Stimulated activated naive CD8-positive, alpha-beta T cell treated with anti-CD3 and anti-CD28 coated beads, Interleukin-15, Interleukin-2, amounts not matched to agents 100 ng/mL and 50 ng/mL, for 24 hours (primary cell): ENCODE data around the gene WLS.

ENCODE experiments used
- H3K27ac Mint-ChIP-seq: one replicate; pipeline ENCODE4 v1.8.0; 2021; ENCODE audit warnings: mild to moderate bottlenecking, mixed read lengths
- H3K27me3 Mint-ChIP-seq: one replicate; pipeline ENCODE4 v1.8.0; 2021; ENCODE audit warnings: mixed read lengths
- H3K36me3 Mint-ChIP-seq: one replicate; pipeline ENCODE4 v1.8.0; 2021; ENCODE audit warnings: low read depth, mixed read lengths
- H3K4me1 Mint-ChIP-seq: one replicate; pipeline ENCODE4 v1.8.0; 2021; ENCODE audit warnings: low read depth, mixed read lengths
- H3K4me3 Mint-ChIP-seq: one replicate; pipeline ENCODE4 v1.8.0; 2021; ENCODE audit warnings: mild to moderate bottlenecking, mixed read lengths
- H3K9me3 Mint-ChIP-seq: one replicate; pipeline ENCODE4 v1.8.0; 2021; ENCODE audit warnings: mixed read lengths

The WLS gene

DNA sequence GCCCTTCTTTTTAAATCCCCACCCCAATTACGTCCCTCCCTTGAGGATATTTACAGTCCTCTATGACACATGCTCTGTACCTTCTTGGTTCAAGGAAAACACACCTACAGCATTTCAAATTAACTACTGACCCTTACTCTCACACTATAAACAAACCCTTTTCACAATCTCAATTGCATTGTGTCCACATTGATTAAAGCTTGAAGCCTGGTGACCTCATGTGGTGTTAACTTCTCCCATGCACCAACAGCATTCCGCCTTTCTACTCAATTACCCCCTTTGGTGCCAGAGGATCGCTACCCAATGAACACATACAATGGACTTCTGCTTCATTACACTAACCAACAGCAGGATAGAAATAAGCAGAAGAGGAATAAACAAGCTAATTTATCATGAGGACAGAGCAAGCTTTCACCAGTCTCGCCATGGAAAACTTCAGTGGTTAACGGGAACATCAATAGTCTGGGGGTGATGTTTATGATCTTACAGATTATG, 15.2 kb downstream of the WLS start:
- no peak overlapping the region for H3K27ac Mint-ChIP-seq
- peaks cover 15% of the 10 kb centered on the region for H3K27me3 Mint-ChIP-seq
- no peaks in the 10 kb centered on the region for H3K9me3 Mint-ChIP-seq
- H3K4me3 Mint-ChIP-seq, result no peak overlapping the region
- H3K4me1 Mint-ChIP-seq, result no peaks in the 10 kb centered on the region
- H3K36me3 Mint-ChIP-seq, result no peaks in the 10 kb centered on the region

DNA sequence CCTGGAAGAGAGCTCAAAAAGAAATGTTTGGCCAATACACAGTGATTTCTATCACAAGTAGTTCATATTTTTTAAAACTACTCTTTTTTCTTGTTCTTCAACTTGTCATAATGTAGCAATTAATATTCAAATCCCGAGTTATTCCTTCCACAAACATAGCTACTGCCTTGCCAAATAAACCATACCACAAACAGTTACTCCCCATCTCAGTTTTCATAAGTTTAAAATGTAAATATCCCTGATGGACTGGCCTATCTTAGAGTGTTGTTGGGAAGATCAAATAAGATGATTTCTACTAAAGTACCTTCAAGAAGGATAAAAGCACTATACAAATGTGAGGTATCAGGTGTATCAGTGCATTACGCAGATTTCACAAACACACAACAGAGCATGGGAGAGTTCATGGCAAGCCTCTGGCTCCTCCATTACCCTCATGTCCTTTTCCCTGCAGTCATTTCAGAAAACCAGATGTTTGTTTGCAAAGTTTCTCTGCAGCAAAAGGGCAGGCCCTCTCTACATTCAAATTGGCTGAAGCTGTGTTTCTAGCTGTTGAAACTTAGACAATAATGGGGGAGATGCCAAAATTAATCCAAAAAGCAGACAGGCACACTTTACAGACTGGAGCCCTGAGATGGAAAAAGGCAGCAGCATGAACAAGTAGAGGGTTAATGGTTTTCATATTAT, 16.1 kb downstream of the WLS start:
- Mint-ChIP-seq H3K9me3 (no peaks in the 10 kb centered on the region), H3K4me3 (no peak overlapping the region), H3K36me3 (no peaks in the 10 kb centered on the region), H3K4me1 (no peaks in the 10 kb centered on the region), H3K27ac (no peak overlapping the region), H3K27me3 (peaks cover 16% of the 10 kb centered on the region)

DNA sequence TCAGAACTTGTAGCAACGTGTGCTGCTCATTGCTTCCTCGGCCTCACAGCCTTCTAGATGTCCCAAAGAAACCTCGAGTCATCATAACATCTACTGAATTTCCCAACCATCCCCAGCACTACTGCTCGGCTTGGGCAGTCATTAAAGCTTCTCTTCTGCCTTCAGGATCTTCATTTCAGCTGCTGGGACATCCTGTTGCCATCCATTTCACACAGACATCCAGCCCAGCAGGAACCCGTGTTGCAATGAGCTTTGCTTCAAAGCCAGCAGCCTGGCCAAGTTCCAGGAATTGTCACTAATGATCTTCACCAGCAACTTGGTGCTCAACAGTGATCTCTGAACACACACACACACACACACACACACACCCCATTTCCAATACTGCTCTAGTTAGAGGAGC, 18.5 kb downstream of the WLS start:
- H3K36me3 Mint-ChIP-seq, result no peaks in the 10 kb centered on the region
- no peaks in the 10 kb centered on the region for H3K9me3 Mint-ChIP-seq
- peaks cover 11% of the 10 kb centered on the region for H3K27me3 Mint-ChIP-seq
- no peak overlapping the region for H3K4me3 Mint-ChIP-seq
- no peaks in the 10 kb centered on the region for H3K4me1 Mint-ChIP-seq
- no peak overlapping the region for H3K27ac Mint-ChIP-seq

DNA sequence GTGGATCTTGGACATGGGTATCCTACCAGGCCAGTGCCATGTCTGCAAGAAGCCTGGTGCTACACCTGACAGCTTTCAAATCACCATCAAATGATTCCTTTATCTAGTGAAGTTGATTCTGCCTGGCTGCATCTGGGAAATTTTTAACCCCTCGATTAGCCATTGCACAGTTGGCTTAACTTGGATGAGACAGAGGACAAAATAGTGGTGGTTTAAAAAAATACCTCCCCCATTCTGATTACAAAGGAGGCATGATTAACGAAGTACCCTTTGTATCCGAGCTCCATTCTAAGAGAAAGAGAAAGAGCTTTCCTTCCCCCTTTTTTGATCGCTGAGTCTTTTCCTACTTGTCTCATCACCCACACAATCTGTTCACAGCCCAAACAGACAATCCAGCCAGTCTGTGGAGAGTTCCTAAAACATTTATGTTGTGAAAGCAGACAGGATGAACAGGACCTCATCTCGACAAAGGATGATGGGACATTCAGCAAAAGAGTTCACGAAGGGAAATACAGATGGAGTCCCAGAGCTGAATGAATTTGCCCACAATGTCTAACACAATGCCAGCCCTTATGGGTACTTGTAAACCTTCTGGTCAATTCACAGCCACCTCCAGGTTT, 20.5 kb downstream of the WLS start:
- H3K27me3 Mint-ChIP-seq, result peaks cover 13% of the 10 kb centered on the region

DNA sequence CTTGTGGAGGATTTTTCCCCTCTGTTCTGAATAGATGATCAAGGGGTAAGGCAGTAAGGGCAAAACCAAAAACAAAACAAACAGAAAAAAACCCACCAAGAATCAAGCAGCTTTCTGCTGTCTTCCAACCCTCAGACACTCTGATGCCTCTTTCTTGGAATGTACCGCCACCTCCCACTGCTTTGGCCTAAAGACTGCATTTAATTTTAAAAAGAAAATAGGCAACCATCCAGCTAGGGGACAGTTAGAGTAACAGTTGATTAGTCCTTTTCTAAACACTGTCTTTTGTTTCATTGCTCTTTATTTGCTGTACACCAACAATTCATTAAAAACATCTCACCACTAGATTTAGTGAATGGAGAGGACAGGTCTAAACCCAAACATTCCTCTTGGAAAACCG, 21.5 kb downstream of the WLS start:
- Mint-ChIP-seq H3K9me3 (no peaks in the 10 kb centered on the region), H3K4me3 (no peak overlapping the region), H3K36me3 (no peaks in the 10 kb centered on the region), H3K27me3 (peaks cover 10% of the 10 kb centered on the region), H3K4me1 (no peaks in the 10 kb centered on the region), H3K27ac (no peak overlapping the region)

More for the DNA sequence above, 20.5 kb downstream of the WLS start:
- Mint-ChIP-seq H3K36me3 (no peaks in the 10 kb centered on the region), H3K4me3 (no peak overlapping the region), H3K27ac (no peak overlapping the region), H3K9me3 (no peaks in the 10 kb centered on the region), H3K4me1 (no peaks in the 10 kb centered on the region)

DNA sequence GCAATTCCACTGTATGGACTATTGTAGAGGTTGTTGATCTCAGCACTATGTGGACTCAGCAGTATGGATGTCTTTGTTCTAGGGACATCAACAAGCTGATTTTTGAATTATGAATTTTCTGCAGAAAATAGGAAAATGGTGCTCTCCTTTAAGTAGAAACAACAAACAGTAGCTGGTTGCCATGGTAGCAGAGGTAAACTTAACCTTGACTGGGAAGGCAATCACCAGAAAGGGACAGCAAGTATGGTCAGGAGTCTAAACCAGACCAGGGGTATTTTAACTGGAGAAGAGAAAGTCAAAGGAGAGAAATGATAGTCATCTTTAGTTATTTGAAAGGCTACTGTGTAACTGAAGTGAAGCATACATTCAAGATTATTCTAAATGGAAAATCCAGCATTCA, 22.3 kb downstream of the WLS start:
- Mint-ChIP-seq H3K27ac (no peak overlapping the region), H3K36me3 (no peaks in the 10 kb centered on the region), H3K4me1 (no peaks in the 10 kb centered on the region), H3K27me3 (peaks cover 8% of the 10 kb centered on the region), H3K4me3 (no peak overlapping the region), H3K9me3 (no peaks in the 10 kb centered on the region)

DNA sequence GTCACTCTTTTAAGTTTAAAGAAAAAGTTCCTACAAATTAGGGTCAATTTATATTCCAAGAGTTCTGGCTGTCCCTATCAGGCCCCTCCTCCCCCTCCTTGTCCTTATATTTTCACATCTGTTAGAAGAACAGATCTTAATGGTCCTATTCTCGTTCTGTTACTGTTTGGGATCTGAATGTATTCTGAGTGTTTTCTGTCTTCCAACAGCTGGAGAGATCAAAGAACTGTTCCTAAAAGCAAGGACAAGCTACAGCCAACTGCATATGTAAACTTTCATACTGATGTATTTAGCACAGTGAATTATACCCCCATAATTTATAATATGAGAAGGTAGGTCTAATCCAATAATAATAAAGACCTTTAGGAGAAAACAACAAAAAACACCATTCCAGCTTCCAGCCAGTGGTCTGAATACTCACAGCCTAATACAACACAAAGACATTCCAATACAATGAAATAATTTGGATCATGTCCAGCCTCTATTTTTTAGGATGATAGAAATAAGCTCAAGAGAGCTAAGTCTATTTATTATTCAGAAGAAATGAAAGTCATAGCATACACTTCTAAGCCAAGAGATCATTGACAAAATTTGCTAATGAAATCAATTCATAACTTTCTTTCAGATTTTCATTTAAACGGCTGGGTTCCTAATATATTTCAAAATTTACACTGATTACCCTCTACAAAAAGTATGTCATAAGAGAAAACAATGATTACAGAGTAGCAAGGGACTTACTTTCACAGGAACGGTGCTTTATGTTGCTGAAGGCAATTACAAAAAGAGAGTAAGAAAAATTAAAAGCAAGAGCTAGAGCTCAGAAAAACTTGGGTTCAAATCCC, 25.3 kb downstream of the WLS start:
- Mint-ChIP-seq H3K4me1 (no peaks in the 10 kb centered on the region), H3K4me3 (no peak overlapping the region), H3K27me3 (peaks cover 8% of the 10 kb centered on the region), H3K27ac (no peak overlapping the region), H3K9me3 (no peaks in the 10 kb centered on the region), H3K36me3 (no peaks in the 10 kb centered on the region)

DNA sequence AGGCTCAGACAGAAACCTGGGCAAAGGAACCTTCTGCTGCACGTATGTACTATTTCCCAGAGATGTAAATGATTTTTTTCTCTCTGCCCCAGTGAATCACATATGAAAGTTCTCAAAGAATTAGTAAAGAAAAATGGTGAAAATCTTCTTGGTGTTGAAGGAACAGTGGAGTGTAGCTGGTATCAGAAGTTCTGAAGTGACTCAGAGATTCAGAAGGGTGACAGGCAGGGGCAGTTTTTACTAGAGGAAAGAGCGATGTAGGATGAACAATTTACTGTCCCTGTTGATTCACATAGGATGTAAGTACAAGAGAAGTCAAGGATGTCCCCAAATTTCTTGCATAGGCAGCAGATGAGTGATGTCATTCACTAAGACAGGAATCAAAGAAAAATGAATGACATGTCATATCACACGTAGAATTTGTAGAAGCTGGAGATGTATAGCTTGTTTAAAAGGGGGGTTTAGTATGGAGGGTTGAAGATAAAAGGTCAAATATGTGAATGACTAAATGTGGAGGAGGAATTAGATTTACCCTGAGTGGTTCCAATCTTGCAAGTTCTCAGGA, 26.4 kb downstream of the WLS start:
- Mint-ChIP-seq H3K27ac (no peak overlapping the region), H3K9me3 (no peaks in the 10 kb centered on the region), H3K4me3 (no peak overlapping the region), H3K27me3 (peaks cover 3% of the 10 kb centered on the region), H3K4me1 (no peaks in the 10 kb centered on the region), H3K36me3 (no peaks in the 10 kb centered on the region)

DNA sequence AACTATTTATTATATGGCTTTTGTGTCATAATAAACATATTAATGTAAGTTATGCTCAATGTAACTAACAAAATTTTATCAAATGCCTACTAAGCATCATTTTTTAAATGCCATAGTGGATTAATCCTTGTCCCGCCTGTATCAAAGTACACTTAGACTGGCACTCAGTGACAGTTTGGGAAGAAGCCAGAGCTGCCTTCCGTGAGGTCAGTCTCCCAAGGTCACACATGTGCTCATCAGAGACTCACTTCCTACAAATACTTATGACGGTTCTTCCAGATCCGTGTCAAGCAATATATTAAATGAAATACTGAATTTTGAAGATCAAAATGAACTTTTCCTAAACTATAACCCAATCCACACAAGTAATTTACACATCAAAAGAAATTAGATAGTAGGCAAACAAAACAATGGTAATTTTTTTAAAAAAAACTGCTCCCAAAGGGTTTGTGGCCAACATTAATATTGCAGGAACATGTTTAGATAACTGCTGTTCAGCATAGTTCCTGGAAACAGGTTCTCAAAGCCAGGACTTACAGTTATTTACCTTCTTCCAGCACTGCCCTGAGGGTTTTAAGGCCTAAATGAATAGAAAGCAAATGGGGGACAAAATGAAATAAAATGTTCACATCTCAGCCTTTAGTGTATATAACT, 27.2 kb downstream of the WLS start:
- H3K27ac Mint-ChIP-seq, result no peak overlapping the region
- no peaks in the 10 kb centered on the region for H3K9me3 Mint-ChIP-seq
- H3K4me1 Mint-ChIP-seq, result no peaks in the 10 kb centered on the region
- H3K36me3 Mint-ChIP-seq, result no peaks in the 10 kb centered on the region
- no peak overlapping the region for H3K4me3 Mint-ChIP-seq
- H3K27me3 Mint-ChIP-seq, result peaks cover 3% of the 10 kb centered on the region

DNA sequence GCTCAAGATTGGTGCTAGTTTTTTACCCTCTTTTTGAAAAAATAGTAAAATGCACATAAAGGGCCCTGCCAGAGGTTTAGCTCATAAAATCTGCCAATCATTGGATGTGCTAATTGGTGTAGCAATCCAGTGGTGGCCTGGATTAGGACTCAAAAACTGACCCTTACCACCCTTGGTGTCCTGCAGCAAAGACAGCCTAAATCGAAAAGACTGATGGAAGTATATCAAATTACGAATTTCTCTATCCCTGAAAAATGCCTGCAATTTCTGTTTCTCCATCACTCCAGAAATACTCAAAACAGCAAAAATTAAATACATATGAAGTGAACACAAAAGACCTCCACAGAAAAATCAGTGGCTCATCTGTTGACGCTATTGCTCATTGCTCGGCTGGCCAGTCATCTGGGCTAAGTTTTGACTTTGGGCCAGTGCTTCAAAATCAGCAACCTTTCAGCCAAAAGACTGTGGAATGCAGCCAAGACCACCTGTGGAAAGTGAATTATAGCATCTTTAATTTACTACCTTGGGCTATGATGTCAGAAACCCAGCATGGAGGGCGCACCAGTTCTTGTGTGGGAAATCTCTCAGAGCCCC, 30.0 kb downstream of the WLS start:
- Mint-ChIP-seq H3K4me1 (no peaks in the 10 kb centered on the region), H3K4me3 (no peak overlapping the region), H3K9me3 (no peaks in the 10 kb centered on the region), H3K27ac (no peak overlapping the region), H3K36me3 (no peaks in the 10 kb centered on the region), H3K27me3 (peaks cover 3% of the 10 kb centered on the region)

DNA sequence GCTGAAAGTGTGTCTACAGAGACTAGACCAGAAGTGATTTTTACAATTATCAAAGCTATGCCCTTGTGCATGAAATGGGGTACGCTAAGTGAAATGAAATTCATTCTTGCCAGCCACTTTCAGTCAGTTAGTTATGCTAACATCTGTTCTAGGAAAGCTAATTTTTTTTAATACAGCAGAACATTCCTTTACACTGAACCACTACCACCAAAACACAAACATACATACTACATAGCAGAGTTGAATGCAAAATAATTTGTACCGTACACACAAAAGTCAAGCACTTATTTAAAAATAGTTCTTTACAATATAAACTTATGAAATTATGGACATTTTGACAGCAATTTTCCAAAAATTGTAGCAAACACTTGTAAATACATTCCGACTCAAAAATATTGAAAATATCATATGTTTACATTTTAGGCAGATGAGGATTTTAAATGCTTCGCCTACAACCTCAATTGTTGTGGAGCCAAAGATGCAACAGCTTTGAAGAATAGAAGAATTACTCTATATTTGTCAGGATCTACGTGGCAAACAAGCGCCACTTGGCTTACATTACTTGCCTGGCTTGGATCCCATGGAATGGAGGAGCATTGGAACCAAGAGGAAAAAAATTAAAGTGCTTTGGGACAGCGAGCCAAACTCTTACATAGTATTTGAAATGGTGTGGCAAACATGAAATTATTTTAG, 30.6 kb downstream of the WLS start:
- H3K36me3 Mint-ChIP-seq, result no peaks in the 10 kb centered on the region
- H3K4me1 Mint-ChIP-seq, result no peaks in the 10 kb centered on the region
- no peaks in the 10 kb centered on the region for H3K27me3 Mint-ChIP-seq
- no peak overlapping the region for H3K4me3 Mint-ChIP-seq
- no peak overlapping the region for H3K27ac Mint-ChIP-seq
- no peaks in the 10 kb centered on the region for H3K9me3 Mint-ChIP-seq

DNA sequence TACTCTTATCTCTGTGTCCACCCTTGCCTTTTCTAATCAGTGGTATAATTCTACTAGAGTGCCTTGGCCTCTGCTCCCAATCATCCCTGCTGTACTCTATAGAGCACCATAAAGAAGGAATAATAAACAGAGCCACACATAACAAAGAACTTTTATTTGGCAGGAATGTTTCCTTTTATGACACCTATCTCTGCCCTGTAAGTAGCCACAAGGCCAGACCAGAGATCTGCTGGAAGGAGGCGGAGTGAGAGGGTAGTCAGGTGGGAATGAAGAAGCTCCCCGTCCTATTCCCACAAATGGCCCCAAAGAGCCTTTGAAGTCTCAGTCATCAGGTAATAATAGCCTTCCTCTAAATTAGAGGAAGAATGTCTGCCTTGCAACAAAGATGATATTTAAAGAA, 32.7 kb downstream of the WLS start:
- Mint-ChIP-seq H3K4me1 (no peaks in the 10 kb centered on the region), H3K36me3 (no peaks in the 10 kb centered on the region), H3K4me3 (no peak overlapping the region), H3K27ac (no peak overlapping the region), H3K27me3 (no peaks in the 10 kb centered on the region), H3K9me3 (no peaks in the 10 kb centered on the region)

DNA sequence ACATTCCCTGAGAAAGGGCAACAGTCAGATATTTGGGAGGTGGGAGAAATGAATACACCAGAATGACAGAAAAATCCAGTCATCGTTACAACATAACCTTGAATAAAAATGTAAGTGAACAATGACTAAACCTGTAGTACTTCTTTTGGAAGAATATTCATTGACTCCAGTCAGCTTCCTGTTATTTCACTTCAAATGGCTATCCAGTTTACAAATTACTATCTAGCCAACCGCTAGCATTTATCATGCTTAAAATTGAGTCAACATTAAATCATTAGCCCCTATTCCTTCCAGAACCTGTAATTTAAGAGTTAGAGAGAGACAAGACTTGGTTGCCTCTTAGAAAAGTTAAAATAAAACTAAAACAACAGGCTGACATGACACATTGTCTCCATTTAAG, 33.6 kb downstream of the WLS start:
- no peak overlapping the region for H3K27ac Mint-ChIP-seq
- no peak overlapping the region for H3K4me3 Mint-ChIP-seq
- H3K27me3 Mint-ChIP-seq, result no peaks in the 10 kb centered on the region
- no peaks in the 10 kb centered on the region for H3K9me3 Mint-ChIP-seq
- no peaks in the 10 kb centered on the region for H3K4me1 Mint-ChIP-seq
- no peaks in the 10 kb centered on the region for H3K36me3 Mint-ChIP-seq

DNA sequence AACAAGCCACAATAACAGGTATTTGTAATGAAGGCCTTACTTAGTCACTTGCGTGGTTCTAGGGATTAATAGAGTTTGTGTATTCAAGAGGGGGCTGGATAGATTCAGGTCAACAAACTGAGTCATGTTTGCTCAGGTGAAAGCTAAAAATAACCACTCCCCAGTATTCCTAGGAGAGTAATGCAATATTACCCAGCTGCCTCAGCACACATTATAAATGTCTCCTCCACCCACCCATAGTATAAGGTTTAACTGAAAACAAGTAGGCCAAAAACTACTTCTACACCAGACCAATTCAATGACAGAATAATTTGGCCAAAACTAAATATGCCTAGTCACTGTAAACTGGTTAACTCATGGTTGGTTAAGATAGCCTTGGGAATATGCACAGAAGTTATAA, 34.4 kb downstream of the WLS start:
- Mint-ChIP-seq H3K27me3 (no peaks in the 10 kb centered on the region), H3K36me3 (no peaks in the 10 kb centered on the region), H3K4me1 (no peaks in the 10 kb centered on the region), H3K4me3 (no peak overlapping the region), H3K27ac (no peak overlapping the region), H3K9me3 (no peaks in the 10 kb centered on the region)
